ENCODE measurements around the gene PKMYT1.
"Not testable (repeated sequence)": the region's sequence is repeated elsewhere in the genome, so short reads cannot be mapped to it uniquely, and the experiment has no call there.

Gene PKMYT1

GRCh38 chr16:2929693-2930092 is 50.6 kb downstream of the PKMYT1 start:
- DNase-seq: no peak

- no peak for DNase-seq
Observed at GRCh38 chr16:2928796-2929195, 51.5 kb downstream of the PKMYT1 start.

- DNase-seq: not testable (repeated sequence)
Observed at GRCh38 chr16:2928151-2928550, 52.1 kb downstream of the PKMYT1 start.

DNA sequence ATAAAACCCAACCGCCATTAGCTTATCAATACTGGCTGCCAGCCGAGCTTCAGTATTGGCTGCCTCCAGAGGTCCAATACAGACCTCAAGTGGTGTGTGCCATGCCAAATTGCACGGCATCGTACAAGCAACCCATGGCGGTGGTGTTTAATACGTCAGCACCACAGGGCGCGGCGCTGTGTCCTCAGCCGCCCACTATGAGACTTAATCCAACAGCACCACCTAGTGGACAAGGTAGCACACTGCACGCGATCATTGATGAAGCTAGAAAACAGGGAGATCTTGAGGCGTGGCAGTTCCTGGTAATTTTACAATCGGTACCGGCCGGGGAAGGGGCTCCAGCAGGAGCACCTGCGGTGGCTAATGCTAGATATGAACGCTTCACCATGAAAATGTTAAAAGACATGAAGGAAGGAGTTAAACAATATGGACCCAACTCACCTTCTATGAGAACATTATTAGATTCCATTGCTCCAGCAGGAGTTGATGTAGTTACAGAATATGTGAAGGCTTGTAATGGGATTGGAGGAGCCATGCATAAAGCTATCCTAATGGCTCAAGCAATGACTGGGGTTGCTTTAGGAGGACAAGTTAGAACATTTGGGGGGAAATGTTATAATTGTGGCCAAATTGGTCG is 53.1 kb downstream of the PKMYT1 start:
- DNase-seq: peak; percentile 81 to 99 (median 93)

GRCh38 chr16:2926650-2926999 is 53.6 kb downstream of the PKMYT1 start:
- DNase-seq: peak in 1 of 3 experiments; percentile 63

- peak in 2 of 3 experiments; percentile 61 to 63 for DNase-seq
Observed at GRCh38 chr16:2925951-2926649, 54.1 kb downstream of the PKMYT1 start.

GRCh38 chr16:2924901-2925755 is 55.1 kb downstream of the PKMYT1 start:
- no peak for DNase-seq

- DNase-seq: no peak
Observed at GRCh38 chr16:2923481-2923880, 56.8 kb downstream of the PKMYT1 start.

All from NCI-H1417 (cell line).